Hepatocyte (in vitro differentiated cells): ENCODE results near the gene RBMX. TPM values are rescaled to one million over a fixed set of nuclear protein-coding genes. Genes with fewer than 3 reads are reported as not detected.

Source experiments
- DNase-seq: peaks from one replicate; pipeline ENCODE4 v3.0.0-alpha.2; 2016; ENCODE audit warnings: low spot score
- H2AFZ ChIP-seq: fragments of 200-600 bp; sonication (generic); 2 replicates; pipeline ENCODE4 v1.6.0; 2016; ENCODE audit warnings: antibody characterized with exemption, mild to moderate bottlenecking
- H3K27ac ChIP-seq: fragments of 200-600 bp; sonication (generic); 2 replicates; pipeline ENCODE4 v1.5.1; 2016; ENCODE audit warnings: mild to moderate bottlenecking
- H3K27me3 ChIP-seq: fragments of 200-600 bp; sonication (generic); 2 replicates; pipeline ENCODE4 v1.6.1; 2016
- H3K36me3 ChIP-seq: fragments of 200-600 bp; sonication (generic); replicated peaks from 2 replicates; pipeline ENCODE4 v1.5.1; 2016; ENCODE audit warnings: low read depth; ENCODE audit not compliant: insufficient read depth
- H3K4me1 ChIP-seq: fragments of 200-600 bp; sonication (generic); 2 replicates; pipeline ENCODE4 v1.5.1; 2016; ENCODE audit warnings: mild to moderate bottlenecking, moderate library complexity; ENCODE audit not compliant: insufficient read depth
- H3K4me2 ChIP-seq: fragments of 200-600 bp; sonication (generic); 2 replicates; pipeline ENCODE4 v1.6.0; 2016
- H3K4me3 ChIP-seq: fragments of 200-600 bp; sonication (generic); 2 replicates; pipeline ENCODE4 v1.5.1; 2016; ENCODE audit warnings: mild to moderate bottlenecking
- H3K79me2 ChIP-seq: fragments of 200-600 bp; sonication (generic); 2 replicates; pipeline ENCODE4 v1.6.0; 2017; ENCODE audit warnings: mild to moderate bottlenecking
- H3K9me2 ChIP-seq: fragments of 200-600 bp; sonication (generic); replicated peaks from 2 replicates; pipeline ENCODE4 v1.6.0; 2017; ENCODE audit warnings: mild to moderate bottlenecking; ENCODE audit not compliant: insufficient read depth
- H3K9me3 ChIP-seq: fragments of 200-600 bp; sonication (generic); 2 replicates; pipeline ENCODE4 v1.5.1; 2016; ENCODE audit warnings: low read depth, mild to moderate bottlenecking
- H4K20me1 ChIP-seq: fragments of 200-600 bp; sonication (generic); 2 replicates; pipeline ENCODE4 v1.6.0; 2016; ENCODE audit warnings: mild to moderate bottlenecking; ENCODE audit not compliant: insufficient read depth, poor library complexity, severe bottlenecking
- EZH2 ChIP-seq: fragments of 200-600 bp; sonication (generic); IDR thresholded peaks from 2 replicates; pipeline ENCODE4 v1.6.1; 2016; ENCODE audit warnings: antibody characterized with exemption, mild to moderate bottlenecking, borderline replicate concordance
- EZH2phosphoT487 ChIP-seq: fragments of 200-600 bp; sonication (generic); IDR thresholded peaks from one replicate; pipeline ENCODE4 v1.6.1; 2018; ENCODE audit warnings: antibody characterized with exemption, mild to moderate bottlenecking, low read depth, moderate library complexity; ENCODE audit not compliant: unreplicated experiment, severe bottlenecking
- WGBS: methylation state at CpG from one replicate; pipeline ENCODE4 v1.1.6; 2016; ENCODE audit warnings: low lambda C conversion rate; ENCODE audit errors: missing lambda C conversion rate; 5-methylcytosine and 5-hydroxymethylcytosine counted together
- polyA plus RNA-seq: library from polyadenylated mRNA; unstranded; fragments of >200 nt; fragmentation: Nextera tagmentation; extraction: Ambion mirVana; gene quantifications from 2 replicates; pipeline ENCODE4 v1.2.1, GENCODE V29; 2016
- total RNA-seq: library from RNA; depleted of rRNA; stranded (reverse); fragments of >200 nt; gene quantifications from 2 replicates; pipeline ENCODE4 v1.2.3, GENCODE V29; 2014
- TF ChIP-seq, protein P1 (sequence below): fragments of 200-600 bp; sonication (generic); IDR thresholded peaks from 2 replicates; pipeline ENCODE4 v1.5.1; 2016; ENCODE audit warnings: antibody characterized with exemption, mild to moderate bottlenecking; ENCODE audit not compliant: poor library complexity

The RBMX gene
- total and polyA plus RNA-seq, 2 experiments from 2014 or later: 116 to 262 TPM

DNA sequence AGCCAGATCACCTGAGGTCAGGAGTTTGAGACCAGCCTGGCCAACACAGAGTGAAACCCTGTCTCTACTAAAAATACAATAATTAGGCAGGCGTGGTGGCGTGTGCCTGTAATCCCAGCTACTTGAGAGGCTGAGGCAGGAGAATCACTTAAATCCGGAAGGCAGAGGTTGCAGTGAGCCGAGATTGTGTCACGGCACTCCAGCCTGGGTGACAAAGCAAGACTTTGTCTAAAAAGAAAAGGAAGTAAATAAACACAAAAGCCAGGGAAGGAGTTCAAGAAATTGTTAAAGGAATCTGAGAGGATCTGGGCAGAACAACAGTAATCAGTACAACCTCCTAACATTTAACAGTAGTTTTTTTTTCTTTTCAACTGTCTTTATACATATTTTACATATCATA is 51.1 kb downstream of the RBMX start:
- Histone ChIP-seq H3K27me3 (no peaks in the 10 kb centered on the region), H3K36me3 (no peaks in the 10 kb centered on the region), H2AFZ (no peak overlapping the region), H3K79me2 (no peaks in the 10 kb centered on the region), H3K9me3 (no peaks in the 10 kb centered on the region), H4K20me1 (no peaks in the 10 kb centered on the region), H3K9me2 (no peaks in the 10 kb centered on the region), H3K27ac (no peak overlapping the region), H3K4me2 (no peak overlapping the region), H3K4me1 (no peaks in the 10 kb centered on the region), H3K4me3 (no peak overlapping the region)
- no peak for DNase-seq
- TF ChIP-seq, protein P1, sequence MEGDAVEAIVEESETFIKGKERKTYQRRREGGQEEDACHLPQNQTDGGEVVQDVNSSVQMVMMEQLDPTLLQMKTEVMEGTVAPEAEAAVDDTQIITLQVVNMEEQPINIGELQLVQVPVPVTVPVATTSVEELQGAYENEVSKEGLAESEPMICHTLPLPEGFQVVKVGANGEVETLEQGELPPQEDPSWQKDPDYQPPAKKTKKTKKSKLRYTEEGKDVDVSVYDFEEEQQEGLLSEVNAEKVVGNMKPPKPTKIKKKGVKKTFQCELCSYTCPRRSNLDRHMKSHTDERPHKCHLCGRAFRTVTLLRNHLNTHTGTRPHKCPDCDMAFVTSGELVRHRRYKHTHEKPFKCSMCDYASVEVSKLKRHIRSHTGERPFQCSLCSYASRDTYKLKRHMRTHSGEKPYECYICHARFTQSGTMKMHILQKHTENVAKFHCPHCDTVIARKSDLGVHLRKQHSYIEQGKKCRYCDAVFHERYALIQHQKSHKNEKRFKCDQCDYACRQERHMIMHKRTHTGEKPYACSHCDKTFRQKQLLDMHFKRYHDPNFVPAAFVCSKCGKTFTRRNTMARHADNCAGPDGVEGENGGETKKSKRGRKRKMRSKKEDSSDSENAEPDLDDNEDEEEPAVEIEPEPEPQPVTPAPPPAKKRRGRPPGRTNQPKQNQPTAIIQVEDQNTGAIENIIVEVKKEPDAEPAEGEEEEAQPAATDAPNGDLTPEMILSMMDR: no peak
- no peak for TF ChIP-seq EZH2
- no peak for TF ChIP-seq EZH2phosphoT487
- 86% methylated on average over 5 of the region's 5 CpGs for WGBS

DNA sequence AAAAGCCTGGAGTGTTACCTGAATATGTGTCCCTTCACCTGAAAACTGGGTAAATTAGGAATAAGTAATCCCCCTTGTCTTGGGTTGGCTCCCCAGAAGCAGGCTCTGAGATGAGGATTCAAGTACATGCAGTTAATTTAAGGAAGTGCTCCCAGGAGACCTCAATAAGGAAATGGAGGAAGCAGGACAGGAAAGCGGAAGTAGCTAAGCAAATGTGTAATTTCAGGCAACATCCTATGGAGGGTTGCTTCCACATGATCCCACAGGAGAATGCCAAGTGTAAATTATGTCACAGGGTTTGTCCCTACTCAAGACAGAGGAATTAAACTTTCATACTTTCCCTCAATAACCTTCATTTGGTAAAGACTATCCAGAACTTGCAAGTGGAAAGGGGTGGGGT is 51.7 kb downstream of the RBMX start:
- Histone ChIP-seq H3K4me1 (no peaks in the 10 kb centered on the region), H3K27me3 (no peaks in the 10 kb centered on the region), H3K4me2 (no peak overlapping the region), H3K9me3 (no peaks in the 10 kb centered on the region), H3K36me3 (no peaks in the 10 kb centered on the region), H2AFZ (no peak overlapping the region), H3K9me2 (no peaks in the 10 kb centered on the region), H3K79me2 (no peaks in the 10 kb centered on the region), H3K4me3 (no peak overlapping the region), H4K20me1 (no peaks in the 10 kb centered on the region), H3K27ac (no peak overlapping the region)
- 72% methylated on average over 1 of the region's 1 CpG for WGBS
- DNase-seq: no peak
- TF ChIP-seq EZH2 (no peak), EZH2phosphoT487 (no peak)
- TF ChIP-seq, protein P1: no peak

DNA sequence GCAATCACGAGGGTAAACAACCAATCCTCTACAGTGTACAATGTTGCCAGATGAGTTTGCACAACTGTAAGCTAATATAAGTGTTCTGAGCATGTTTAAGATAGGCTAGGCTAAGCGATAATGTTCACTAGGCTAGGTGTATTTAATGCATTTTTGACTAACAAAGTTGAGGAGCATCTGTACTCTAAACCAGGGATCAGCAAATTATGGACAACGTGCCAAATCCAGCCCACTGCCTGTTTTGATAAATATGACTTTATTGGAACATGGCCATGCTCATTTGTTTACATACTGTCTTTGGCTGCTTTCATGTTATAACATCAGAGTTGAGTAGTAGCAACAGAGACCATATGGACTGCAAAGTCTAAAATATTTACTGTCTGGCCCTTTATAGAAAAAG is 53.5 kb downstream of the RBMX start:
- Histone ChIP-seq H3K36me3 (no peaks in the 10 kb centered on the region), H3K9me2 (no peaks in the 10 kb centered on the region), H3K27me3 (no peaks in the 10 kb centered on the region), H3K4me3 (no peak overlapping the region), H3K9me3 (no peaks in the 10 kb centered on the region), H4K20me1 (no peaks in the 10 kb centered on the region), H3K4me1 (no peaks in the 10 kb centered on the region), H3K4me2 (no peak overlapping the region), H3K27ac (no peak overlapping the region), H3K79me2 (no peaks in the 10 kb centered on the region), H2AFZ (no peak overlapping the region)
- TF ChIP-seq, protein P1: no peak
- TF ChIP-seq EZH2: no peak
- no peak for TF ChIP-seq EZH2phosphoT487
- 50% methylated on average over 3 of the region's 3 CpGs for WGBS
- no peak for DNase-seq

DNA sequence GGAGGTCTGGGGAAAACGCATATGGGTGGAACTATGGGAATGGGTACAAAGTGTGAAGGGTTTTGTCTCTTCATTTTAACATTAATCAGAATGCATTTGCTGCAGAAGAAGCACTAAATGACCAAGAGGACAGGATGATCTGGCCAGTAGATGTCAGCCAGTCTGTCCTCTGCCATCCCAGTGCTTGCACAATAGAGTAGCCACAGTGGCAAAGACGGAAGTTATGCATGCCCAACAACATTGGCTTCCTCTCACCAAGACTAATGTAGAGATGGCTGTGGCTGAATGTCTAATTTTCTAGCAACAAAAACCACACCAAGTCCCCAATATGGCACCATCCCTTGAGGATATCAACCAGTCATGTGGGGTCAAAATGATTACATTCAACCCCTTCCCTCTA is 54.8 kb downstream of the RBMX start:
- H3K4me1 ChIP-seq: no peaks in the 10 kb centered on the region
- H3K9me3 ChIP-seq: no peaks in the 10 kb centered on the region
- H3K36me3 ChIP-seq: no peaks in the 10 kb centered on the region
- no peak overlapping the region for H2AFZ ChIP-seq
- no peaks in the 10 kb centered on the region for H4K20me1 ChIP-seq
- WGBS: 77% methylated on average over 2 of the region's 2 CpGs
- H3K27ac ChIP-seq: no peak overlapping the region
- no peak overlapping the region for H3K4me3 ChIP-seq
- DNase-seq: no peak
- no peaks in the 10 kb centered on the region for H3K79me2 ChIP-seq
- no peaks in the 10 kb centered on the region for H3K9me2 ChIP-seq
- no peak overlapping the region for H3K4me2 ChIP-seq
- H3K27me3 ChIP-seq: no peaks in the 10 kb centered on the region
- TF ChIP-seq, protein P1: no peak
- TF ChIP-seq EZH2 (no peak), EZH2phosphoT487 (no peak)
